Adrenal gland (tissue), 5 donors: Measurements from ENCODE around the gene VSIR.

ENCODE experiments used
- POLR2A ChIP-seq, 2 donors: fragments of 450-650 bp; IDR thresholded peaks; one replicate each; pipeline ENCODE4 v1.6.1; 2017; ENCODE audit warnings: antibody characterized with exemption in 2 of 2, mild to moderate bottlenecking in 2 of 2, moderate library complexity in 1 of 2
- TF ChIP-seq, protein P1 (sequence below), 6 experiments: fragments of 450-650 bp in 4 of 6; fragments of 200-600 bp in 2 of 6; sonication (generic) in 1 of 6; IDR thresholded peaks; 1 replicate in 5 of 6; 2 replicates in 1 of 6; pipeline versions ENCODE4 v1.5.1 to v1.8.0; 2016 to 2021; ENCODE audit warnings: antibody characterized with exemption in 6 of 6, mild to moderate bottlenecking in 2 of 6, moderate library complexity in 1 of 6
- donor health status: DM: no; HTN: no; CAD: no.

DNA sequence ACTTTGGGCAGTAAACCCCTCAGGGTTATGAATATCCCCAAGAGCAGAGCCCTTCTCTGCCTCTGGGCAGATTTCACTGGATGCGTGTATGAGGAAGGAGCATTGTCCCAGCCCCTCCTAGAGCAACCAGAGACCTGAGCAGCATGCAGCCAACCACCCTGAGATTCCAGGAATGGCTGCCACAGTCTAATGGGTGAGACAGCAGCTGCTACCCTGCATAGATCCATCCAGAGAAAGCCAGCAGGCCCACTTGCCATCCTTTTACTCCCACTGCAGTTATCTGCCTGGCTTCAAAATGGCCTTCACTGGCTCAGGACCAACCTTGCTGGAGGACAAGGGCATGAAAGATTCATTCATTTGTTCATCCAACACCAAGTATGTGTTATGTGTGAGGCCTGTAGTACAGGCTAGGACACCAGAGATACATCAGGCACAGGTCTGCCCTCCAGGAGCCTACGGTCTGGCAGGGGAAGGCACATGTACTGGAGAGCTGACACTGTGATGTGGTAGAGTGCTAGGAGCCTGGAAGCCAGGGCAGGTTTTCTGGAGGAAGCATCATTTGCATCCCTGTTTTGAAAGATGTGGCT lies 27.6 kb downstream of the VSIR start:
- TF ChIP-seq, protein P1, sequence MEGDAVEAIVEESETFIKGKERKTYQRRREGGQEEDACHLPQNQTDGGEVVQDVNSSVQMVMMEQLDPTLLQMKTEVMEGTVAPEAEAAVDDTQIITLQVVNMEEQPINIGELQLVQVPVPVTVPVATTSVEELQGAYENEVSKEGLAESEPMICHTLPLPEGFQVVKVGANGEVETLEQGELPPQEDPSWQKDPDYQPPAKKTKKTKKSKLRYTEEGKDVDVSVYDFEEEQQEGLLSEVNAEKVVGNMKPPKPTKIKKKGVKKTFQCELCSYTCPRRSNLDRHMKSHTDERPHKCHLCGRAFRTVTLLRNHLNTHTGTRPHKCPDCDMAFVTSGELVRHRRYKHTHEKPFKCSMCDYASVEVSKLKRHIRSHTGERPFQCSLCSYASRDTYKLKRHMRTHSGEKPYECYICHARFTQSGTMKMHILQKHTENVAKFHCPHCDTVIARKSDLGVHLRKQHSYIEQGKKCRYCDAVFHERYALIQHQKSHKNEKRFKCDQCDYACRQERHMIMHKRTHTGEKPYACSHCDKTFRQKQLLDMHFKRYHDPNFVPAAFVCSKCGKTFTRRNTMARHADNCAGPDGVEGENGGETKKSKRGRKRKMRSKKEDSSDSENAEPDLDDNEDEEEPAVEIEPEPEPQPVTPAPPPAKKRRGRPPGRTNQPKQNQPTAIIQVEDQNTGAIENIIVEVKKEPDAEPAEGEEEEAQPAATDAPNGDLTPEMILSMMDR (IDR thresholded peaks at IDR 0.05): no peak
- no peak for TF ChIP-seq POLR2A (IDR thresholded peaks at IDR 0.05)
